HG03159 (cell line): ENCODE measurements around the gene KLK15.

Source experiments
- ATAC-seq: cut with Tn5 transposase; IDR thresholded peaks from one replicate; pipeline ENCODE4 v1.9.1; 2021; ENCODE audit warnings: mild to moderate bottlenecking, moderate library complexity; ENCODE audit not compliant: unreplicated experiment

Gene KLK15

GRCh38 chr19:50777830-50778303 lies 55.5 kb downstream of the KLK15 start:
- ATAC-seq: no peak

- no peak for ATAC-seq
These were observed 56.1 kb downstream of the KLK15 start for GRCh38 chr19:50777261-50777660.

- ATAC-seq: no peak
These were observed 57.2 kb downstream of the KLK15 start for GRCh38 chr19:50776131-50776530.
